Measurements from ENCODE around the gene RETN.

DNA sequence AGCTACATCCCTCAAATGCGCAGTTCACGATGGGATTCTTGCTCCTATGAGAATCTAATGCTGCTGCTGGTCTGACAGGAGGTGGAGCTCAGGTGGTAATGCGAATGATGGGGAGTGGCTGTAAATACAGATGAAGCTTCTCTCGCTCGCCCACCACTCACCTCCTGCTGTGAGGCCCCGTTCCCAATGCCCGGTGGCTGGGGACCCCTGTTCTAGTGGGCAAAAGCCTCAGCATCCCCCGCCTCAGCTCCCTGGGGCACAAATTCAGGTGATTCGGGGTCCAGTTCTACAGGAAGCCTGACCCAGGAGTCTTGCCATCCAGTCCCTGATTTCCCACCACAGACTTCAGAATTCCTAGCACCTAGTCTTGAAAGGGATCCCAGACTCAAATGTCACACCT, 3.7 kb downstream of the RETN start:
- TF ChIP-seq, protein P1, sequence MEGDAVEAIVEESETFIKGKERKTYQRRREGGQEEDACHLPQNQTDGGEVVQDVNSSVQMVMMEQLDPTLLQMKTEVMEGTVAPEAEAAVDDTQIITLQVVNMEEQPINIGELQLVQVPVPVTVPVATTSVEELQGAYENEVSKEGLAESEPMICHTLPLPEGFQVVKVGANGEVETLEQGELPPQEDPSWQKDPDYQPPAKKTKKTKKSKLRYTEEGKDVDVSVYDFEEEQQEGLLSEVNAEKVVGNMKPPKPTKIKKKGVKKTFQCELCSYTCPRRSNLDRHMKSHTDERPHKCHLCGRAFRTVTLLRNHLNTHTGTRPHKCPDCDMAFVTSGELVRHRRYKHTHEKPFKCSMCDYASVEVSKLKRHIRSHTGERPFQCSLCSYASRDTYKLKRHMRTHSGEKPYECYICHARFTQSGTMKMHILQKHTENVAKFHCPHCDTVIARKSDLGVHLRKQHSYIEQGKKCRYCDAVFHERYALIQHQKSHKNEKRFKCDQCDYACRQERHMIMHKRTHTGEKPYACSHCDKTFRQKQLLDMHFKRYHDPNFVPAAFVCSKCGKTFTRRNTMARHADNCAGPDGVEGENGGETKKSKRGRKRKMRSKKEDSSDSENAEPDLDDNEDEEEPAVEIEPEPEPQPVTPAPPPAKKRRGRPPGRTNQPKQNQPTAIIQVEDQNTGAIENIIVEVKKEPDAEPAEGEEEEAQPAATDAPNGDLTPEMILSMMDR (IDR thresholded peaks at IDR 0.05 in 8 of 11, conservative IDR thresholded peaks at IDR 0.05 in 3 of 11), result no peak
- no peak for TF ChIP-seq POLR2AphosphoS5 (IDR thresholded peaks at IDR 0.05)
- TF ChIP-seq POLR2A (IDR thresholded peaks at IDR 0.05), result no peak

Measured in spleen (tissue), 7 donors.